GM12875 (cell line): ENCODE results near the gene TTF2.

Source experiments
- H3K4me3 ChIP-seq: one replicate; pipeline ENCODE4 v1.5.1; 2011; ENCODE audit warnings: low read depth, low read length, control low read depth
- TF ChIP-seq, protein P1 (sequence below): IDR thresholded peaks from 2 replicates; pipeline ENCODE4 v1.5.1; 2011; ENCODE audit warnings: low read depth, mild to moderate bottlenecking, control low read depth, inconsistent platforms, low read length, moderate library complexity, borderline replicate concordance; ENCODE audit not compliant: insufficient read depth

TTF2 gene

GRCh38 chr1:117069220-117069844, 9.2 kb downstream of the TTF2 start:
- no peak overlapping the region for H3K4me3 ChIP-seq
- TF ChIP-seq, protein P1, sequence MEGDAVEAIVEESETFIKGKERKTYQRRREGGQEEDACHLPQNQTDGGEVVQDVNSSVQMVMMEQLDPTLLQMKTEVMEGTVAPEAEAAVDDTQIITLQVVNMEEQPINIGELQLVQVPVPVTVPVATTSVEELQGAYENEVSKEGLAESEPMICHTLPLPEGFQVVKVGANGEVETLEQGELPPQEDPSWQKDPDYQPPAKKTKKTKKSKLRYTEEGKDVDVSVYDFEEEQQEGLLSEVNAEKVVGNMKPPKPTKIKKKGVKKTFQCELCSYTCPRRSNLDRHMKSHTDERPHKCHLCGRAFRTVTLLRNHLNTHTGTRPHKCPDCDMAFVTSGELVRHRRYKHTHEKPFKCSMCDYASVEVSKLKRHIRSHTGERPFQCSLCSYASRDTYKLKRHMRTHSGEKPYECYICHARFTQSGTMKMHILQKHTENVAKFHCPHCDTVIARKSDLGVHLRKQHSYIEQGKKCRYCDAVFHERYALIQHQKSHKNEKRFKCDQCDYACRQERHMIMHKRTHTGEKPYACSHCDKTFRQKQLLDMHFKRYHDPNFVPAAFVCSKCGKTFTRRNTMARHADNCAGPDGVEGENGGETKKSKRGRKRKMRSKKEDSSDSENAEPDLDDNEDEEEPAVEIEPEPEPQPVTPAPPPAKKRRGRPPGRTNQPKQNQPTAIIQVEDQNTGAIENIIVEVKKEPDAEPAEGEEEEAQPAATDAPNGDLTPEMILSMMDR = no peak

DNA sequence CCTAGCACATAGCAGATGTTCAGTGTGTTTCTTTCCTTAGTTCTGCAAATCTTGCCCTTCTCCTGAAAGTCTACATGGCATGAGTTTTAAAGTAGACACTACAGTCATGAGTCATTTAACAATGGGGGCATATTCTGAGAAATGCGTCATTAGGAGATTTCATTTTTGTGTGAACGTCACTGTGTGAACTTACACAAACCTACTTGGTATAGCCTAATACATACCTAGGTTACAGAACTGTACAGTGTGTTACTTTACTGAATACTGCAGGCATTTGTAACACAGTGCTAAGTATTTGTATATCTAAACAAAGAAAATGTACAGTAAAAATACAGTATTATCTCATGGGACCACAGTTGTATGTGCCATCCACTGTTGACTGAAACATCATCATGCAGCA, 10.0 kb downstream of the TTF2 start:
- no peak overlapping the region for H3K4me3 ChIP-seq
- TF ChIP-seq, protein P1 = no peak

GRCh38 chr1:117076648-117077047, 16.5 kb downstream of the TTF2 start:
- TF ChIP-seq, protein P1 = no peak
- no peak overlapping the region for H3K4me3 ChIP-seq

DNA sequence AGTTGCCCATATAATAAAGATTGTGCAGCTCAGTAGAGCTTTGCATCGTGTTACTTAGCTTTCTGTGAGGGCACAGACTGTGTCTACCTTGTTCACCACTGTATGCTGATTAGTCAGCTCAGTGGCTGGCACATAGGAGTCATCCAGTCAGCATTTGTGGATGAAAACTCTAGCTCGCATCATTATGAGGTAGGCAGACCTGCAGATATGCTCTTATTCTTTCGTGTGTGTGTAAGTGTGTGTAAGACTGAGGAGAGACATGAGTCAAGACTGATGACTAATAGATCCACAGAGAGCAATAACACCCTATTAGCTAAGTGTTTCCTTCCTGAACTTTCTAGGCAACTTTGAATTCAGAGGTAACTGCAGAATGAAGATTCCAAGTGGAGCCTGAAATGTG, 17.1 kb downstream of the TTF2 start:
- H3K4me3 ChIP-seq = no peak overlapping the region
- TF ChIP-seq, protein P1 = no peak

GRCh38 chr1:117079737-117080136, 19.6 kb downstream of the TTF2 start:
- H3K4me3 ChIP-seq = no peak overlapping the region
- TF ChIP-seq, protein P1 = no peak

DNA sequence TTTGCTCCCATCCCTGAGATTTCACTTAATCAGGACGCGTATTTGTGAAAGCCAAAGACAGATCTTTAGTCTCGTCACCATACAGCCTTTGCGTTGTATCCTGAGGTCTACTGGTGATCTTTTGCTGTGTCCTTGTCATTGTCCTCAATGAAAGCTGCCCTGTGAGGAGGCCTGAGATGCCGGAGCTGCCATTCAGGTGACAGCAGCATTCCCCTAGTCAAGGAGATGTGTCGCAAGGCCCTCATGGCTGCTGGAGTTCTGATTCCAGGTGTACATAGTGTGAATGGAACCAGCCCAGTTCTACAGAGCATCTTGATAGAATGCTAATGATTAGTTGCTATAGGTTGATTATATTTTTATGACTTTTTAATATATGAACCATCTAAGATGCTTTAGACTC, 24.1 kb downstream of the TTF2 start:
- TF ChIP-seq, protein P1 = no peak
- H3K4me3 ChIP-seq = no peak overlapping the region

GRCh38 chr1:117087686-117088085, 27.6 kb downstream of the TTF2 start:
- TF ChIP-seq, protein P1 = no peak

More at GRCh38 chr1:117087686-117088085, 27.6 kb downstream of the TTF2 start:
- no peak overlapping the region for H3K4me3 ChIP-seq
